A673 (cell line): ENCODE results near the gene FAM83G.

ENCODE experiments used
- EZH2 ChIP-seq: fragments of 200-600 bp; sonication (generic); IDR thresholded peaks from 2 replicates; pipeline ENCODE4 v1.6.1; 2017; ENCODE audit warnings: borderline replicate concordance, low read depth, mild to moderate bottlenecking, mixed read lengths, antibody characterized with exemption, low read length; ENCODE audit not compliant: poor library complexity, severe bottlenecking
- TF ChIP-seq, protein P1 (sequence below): fragments of 300-800, 200-600 bp; sonication (generic); conservative IDR thresholded peaks from 2 replicates; pipeline ENCODE4 v1.5.1; 2017; ENCODE audit warnings: low read depth, mild to moderate bottlenecking, antibody characterized with exemption, low read length, moderate library complexity, mixed read lengths

DNA sequence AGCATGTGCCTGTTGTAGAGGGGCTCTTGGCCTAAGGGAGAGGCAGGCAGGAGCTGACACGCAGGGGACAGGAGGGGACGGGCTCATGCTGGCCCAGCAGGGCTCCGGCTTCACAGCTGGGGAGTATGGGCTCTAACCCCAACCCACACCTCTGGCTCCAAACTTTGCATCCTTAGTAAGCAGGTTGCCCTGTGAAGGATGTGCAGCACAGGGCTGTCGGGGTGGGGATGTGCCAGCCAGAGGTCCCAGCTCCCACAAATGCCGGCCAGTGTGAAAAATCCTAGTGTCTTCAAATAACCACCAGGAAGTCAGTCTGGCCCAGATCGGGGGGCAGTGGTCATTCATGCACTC, 14.0 kb upstream of the FAM83G start:
- TF ChIP-seq, protein P1, sequence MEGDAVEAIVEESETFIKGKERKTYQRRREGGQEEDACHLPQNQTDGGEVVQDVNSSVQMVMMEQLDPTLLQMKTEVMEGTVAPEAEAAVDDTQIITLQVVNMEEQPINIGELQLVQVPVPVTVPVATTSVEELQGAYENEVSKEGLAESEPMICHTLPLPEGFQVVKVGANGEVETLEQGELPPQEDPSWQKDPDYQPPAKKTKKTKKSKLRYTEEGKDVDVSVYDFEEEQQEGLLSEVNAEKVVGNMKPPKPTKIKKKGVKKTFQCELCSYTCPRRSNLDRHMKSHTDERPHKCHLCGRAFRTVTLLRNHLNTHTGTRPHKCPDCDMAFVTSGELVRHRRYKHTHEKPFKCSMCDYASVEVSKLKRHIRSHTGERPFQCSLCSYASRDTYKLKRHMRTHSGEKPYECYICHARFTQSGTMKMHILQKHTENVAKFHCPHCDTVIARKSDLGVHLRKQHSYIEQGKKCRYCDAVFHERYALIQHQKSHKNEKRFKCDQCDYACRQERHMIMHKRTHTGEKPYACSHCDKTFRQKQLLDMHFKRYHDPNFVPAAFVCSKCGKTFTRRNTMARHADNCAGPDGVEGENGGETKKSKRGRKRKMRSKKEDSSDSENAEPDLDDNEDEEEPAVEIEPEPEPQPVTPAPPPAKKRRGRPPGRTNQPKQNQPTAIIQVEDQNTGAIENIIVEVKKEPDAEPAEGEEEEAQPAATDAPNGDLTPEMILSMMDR: no peak
- TF ChIP-seq EZH2: no peak
